UCSD-AML1 (cell line): ENCODE results near the gene KCNK3.

Experiments
- DNase-seq: peaks from one replicate; lab custom pipeline; 2025; ENCODE audit not compliant: unreplicated experiment; lab: John Stamatoyannopoulos, UW

The KCNK3 gene

GRCh38 chr2:26687801-26688200 lies 4.7 kb upstream of the KCNK3 start:
- no peak for DNase-seq

GRCh38 chr2:26691161-26691560 lies 1.4 kb upstream of the KCNK3 start:
- no peak for DNase-seq

GRCh38 chr2:26691881-26692278 lies 642 bp upstream of the KCNK3 start:
- no peak for DNase-seq

- no peak for DNase-seq
Observed at GRCh38 chr2:26692897-26693849, 651 bp downstream of the KCNK3 start.

DNA sequence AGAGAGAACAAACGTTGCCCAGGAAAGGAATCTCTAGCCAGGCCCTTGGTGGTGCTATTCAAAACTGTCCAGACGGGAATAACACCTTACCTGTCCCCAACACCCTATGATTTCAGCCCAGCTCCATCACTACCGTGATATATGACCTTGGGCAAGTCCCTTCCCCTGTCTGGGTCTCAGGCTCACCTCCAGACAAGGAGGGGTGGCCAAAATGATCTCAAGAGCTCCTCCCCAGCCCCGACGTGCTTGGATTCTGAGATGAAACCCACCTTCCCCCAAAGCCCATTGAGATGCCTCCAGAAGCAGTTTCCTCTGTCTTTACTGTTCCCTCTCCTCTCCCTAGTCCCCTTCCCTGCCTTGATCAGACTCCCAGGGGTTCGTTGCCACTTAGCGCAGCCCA lies 1.5 kb downstream of the KCNK3 start:
- DNase-seq: no peak

DNA sequence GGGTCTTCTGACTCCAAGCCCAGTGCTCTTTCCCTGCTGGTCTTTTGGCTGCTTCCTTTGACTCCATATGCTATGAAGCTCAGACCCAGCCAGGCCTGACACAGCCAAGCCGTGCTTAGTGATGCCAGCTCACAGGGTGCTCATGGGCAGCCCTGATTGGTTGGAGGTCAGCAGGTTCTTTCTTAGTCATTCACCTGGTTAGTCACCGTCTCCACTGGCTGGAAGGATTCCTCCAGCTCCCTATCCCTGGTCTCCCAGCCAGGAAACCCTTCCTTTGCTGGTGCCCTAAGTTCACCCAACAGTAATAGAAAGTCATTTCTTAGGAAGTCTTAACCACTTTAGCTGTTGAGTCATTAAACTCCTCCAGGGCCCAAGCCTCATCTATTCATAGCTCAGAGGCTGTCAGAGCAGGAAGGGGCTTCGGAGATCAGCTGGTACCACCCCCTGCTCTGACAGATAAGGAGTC lies 3.9 kb downstream of the KCNK3 start:
- no peak for DNase-seq

- DNase-seq: no peak
Observed at GRCh38 chr2:26697425-26697824, 4.9 kb downstream of the KCNK3 start.

- no peak for DNase-seq
Observed at GRCh38 chr2:26699295-26699694, 6.8 kb downstream of the KCNK3 start.

DNA sequence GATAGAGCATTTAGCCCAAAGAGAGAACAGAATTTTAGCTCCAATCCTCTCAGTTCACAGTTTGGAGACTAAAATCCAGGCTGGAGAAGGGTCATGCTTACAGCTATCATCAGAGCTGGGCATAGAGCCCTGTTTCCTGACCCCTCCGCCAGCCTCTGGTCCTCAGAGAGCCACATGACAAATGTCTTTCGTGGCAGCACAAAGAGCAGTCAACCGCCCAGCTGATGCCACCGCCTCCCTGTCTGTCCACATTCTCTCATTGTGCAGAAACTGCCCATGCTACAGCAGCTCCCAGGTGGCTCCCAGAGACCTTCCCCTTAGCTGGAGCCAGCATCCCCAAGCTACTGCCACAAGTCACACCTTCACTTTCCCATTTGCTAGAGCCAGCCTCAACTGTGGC lies 7.6 kb downstream of the KCNK3 start:
- DNase-seq: no peak

DNA sequence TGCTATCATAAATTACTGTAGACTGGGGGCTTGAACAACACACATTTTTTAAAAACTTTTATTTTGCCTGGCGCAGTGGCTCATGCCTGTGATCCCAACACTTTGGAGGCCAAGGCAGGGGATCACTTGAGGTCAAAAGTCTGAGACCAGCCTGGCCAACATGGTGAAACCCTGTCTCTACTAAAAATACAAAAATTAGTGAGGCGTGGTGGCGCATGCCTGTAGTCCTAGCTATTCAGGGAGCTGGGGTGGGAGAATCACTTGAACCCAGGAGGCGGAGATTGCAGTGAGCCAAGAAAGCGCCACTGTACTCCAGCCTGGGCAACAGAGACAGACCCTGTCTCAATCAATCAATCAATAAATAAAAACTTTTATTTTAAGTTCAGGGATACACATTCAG lies 9.1 kb downstream of the KCNK3 start:
- no peak for DNase-seq

- no peak for DNase-seq
Observed at GRCh38 chr2:26702025-26702424, 9.5 kb downstream of the KCNK3 start.

- no peak for DNase-seq
Observed at GRCh38 chr2:26704441-26704977, 12.0 kb downstream of the KCNK3 start.

DNA sequence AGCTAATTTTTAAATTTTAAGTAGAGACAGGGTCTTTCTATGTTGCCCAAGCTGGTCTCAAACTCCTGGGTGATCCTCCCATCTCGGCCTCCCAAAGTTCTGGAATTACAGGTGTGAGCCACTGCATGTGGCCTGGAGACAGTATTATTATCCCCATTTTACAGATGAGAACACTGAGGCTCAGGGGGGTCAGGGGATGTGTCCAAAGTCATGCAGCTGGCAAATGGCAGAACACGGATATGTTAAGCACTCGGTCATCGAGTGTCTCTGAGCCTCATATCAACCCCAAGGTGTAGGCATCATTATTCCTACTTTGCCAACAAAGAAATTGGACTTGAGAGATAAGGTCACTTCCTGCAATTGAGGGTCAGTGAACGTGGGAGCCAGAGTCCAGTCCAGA lies 12.6 kb downstream of the KCNK3 start:
- DNase-seq: no peak

DNA sequence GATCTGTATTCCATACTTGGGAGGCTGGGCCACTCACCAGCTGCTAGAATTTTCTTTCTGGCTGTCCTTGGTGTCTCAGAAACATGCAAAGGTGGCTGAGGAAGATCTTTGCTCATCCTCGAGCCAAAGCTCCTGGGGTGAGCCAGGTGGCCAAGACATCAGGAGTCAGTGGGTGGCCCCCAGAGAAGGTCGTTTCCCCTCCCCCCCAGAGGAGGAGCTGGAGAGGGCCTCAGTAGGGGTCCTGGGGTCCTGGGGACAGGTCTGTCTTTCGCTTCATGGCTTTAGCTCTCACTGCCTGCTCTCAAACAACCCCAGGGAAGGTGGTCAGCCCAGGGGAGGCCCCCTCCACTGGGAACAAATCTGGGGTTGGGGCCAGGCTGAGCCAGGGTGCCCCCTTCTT lies 13.6 kb downstream of the KCNK3 start:
- DNase-seq: no peak

DNA sequence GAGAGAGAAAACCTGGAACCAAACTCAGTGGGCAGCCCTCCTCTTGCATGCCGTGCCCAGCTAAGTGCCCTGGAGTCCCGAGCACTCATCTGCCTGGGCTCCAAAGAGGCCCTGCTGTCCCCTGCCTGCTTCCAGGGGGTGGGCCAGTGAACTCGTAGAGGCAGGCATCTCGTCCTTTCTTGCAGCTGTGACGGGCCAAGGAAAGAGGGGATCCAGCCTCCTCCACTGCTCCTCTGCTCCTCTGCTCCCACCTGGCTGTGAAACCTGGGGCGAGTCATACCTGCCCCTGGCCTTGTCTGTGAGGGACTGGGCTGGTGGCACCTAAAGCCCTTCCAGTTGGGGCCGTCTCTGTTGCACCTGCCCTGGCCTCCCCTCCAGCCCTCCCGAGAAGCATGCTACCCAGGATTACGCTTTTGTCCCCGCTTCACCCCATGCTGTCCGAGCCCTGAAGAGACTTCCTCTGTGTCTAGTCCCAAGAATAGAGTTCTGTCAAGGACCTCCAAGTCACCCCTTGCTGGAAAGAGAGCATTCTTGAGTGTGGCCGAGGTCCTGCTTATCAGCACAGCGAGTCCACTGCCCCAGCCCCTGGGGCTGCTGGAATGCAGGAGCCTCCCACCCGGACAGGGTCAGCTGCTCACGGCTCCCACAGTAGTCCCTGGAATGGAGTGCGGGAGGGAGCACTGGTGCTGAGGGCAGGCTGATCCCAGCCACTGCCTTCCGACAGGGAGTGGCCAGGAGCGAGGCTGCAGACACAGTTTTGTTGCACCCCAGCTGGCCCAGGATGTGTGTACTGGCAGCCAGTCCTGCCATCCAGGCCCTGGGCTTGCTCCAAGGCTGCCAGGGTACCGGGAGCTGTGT lies 14.3 kb downstream of the KCNK3 start:
- DNase-seq: no peak

- no peak for DNase-seq
Observed at GRCh38 chr2:26707747-26708146, 15.2 kb downstream of the KCNK3 start.

DNA sequence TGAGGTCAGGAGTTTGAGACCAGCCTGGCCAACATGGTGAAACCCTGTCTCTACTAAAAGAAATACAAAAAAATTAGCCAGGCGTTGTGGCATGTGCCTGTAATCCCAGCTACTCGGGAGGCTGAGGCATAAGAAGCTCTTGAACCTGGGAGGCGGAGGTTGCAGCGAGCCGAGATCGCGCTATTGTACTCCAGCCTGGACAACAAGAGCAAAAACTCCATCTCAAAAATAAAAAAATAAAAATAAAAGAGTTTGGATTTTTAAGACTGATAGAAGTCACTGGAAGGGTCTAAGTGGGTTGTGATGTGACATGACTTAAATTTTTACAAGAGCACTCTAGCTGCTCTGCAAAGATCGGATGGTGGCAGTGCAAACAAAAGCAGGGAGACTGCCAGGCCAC lies 15.9 kb downstream of the KCNK3 start:
- no peak for DNase-seq

- no peak for DNase-seq
Observed at GRCh38 chr2:26709323-26710110, 17.0 kb downstream of the KCNK3 start.

DNA sequence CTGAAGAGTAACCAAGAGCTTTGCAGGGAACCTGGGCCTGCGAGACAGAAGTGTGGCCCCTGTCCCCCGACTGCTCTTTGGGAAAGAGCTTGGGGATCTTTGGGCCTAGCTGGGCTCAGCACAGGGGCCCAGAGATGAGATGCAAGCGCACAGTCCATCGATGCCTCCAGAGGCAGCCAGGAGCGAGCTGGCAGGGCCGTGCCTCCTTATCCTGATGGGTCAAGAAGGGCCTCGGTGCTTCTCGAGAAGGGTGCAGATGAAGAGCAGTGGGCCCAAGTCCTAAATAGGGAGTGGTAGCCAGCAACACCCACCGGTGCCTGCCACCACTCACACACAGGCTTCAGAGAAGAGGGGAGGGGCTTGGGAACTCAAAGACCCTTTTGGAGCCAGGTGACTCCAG lies 17.6 kb downstream of the KCNK3 start:
- no peak for DNase-seq

GRCh38 chr2:26710743-26711456 lies 18.4 kb downstream of the KCNK3 start:
- DNase-seq: no peak
